HepG2 (cell line): ENCODE data around the gene PLCB1. TPM values are rescaled to one million over a fixed set of nuclear protein-coding genes. Genes with fewer than 3 reads are reported as not detected.
A peak's percentile ranks its signal among the peaks of the same experiment; 100 is the strongest.

Experiments
- CBX5 ChIP-seq: sonication (generic); formaldehyde crosslinking; IDR thresholded peaks from 2 replicates; pipeline ENCODE4 v1.4.0; 2020; ENCODE audit warnings: missing genetic modification reagents, borderline replicate concordance
- DPF2 ChIP-seq: sonication (generic); formaldehyde crosslinking; IDR thresholded peaks from 2 replicates; pipeline ENCODE4 v1.4.0; 2020; ENCODE audit warnings: mild to moderate bottlenecking, low read depth, missing genetic modification reagents, borderline replicate concordance
- E2F1 ChIP-seq: sonication (generic); formaldehyde crosslinking; IDR thresholded peaks from 2 replicates; pipeline ENCODE4 v1.5.0; 2020; ENCODE audit warnings: missing genetic modification reagents
- HMG20B ChIP-seq: conservative IDR thresholded peaks from 2 replicates; pipeline ENCODE4 v1.6.1; 2016; ENCODE audit warnings: missing genetic modification reagents, missing compliant biosample characterization
- HNF1A ChIP-seq, 2 experiments: sonication (generic) in 1 of 2; formaldehyde crosslinking in 1 of 2; IDR thresholded peaks; 2 replicates each; pipeline versions ENCODE4 v1.4.0 to v1.6.1; 2016 to 2020; ENCODE audit warnings: borderline replicate concordance in 1 of 2, low read depth in 1 of 2, mild to moderate bottlenecking in 1 of 2, missing genetic modification reagents in 1 of 2
- HNRNPH1 ChIP-seq: fragments of 200-400 bp; formaldehyde crosslinking; optimal IDR thresholded peaks from 2 replicates; pipeline ENCODE3; 2017; ENCODE audit warnings: mild to moderate bottlenecking, low read depth, low read length
- KAT8 ChIP-seq: IDR thresholded peaks from 2 replicates; pipeline ENCODE4 v1.6.1; 2016; ENCODE audit warnings: missing genetic modification reagents, missing compliant biosample characterization
- MIER2 ChIP-seq: IDR thresholded peaks from 2 replicates; pipeline ENCODE4 v1.6.1; 2016; ENCODE audit warnings: missing biosample characterization, missing genetic modification reagents
- NFIC ChIP-seq: IDR thresholded peaks from 2 replicates; pipeline ENCODE4 v1.6.1; 2012; ENCODE audit warnings: mild to moderate bottlenecking, low read length, inconsistent platforms
- RORA ChIP-seq: sonication (generic); formaldehyde crosslinking; IDR thresholded peaks from 2 replicates; pipeline ENCODE4 v1.5.0; 2020; ENCODE audit warnings: mild to moderate bottlenecking, missing genetic modification reagents, moderate library complexity
- SP1 ChIP-seq, 2 experiments: fragments of 450-650 bp in 1 of 2; sonication (generic) in 1 of 2; formaldehyde crosslinking in 1 of 2; IDR thresholded peaks; 2 replicates each; pipeline versions ENCODE4 v1.4.0 to v1.6.1; 2016 to 2020; ENCODE audit warnings: missing genetic modification reagents in 1 of 2
- TARDBP ChIP-seq: sonication (generic); formaldehyde crosslinking; IDR thresholded peaks from 2 replicates; pipeline ENCODE4 v1.8.0; 2022; ENCODE audit warnings: mild to moderate bottlenecking, missing genetic modification reagents
- TBX2 ChIP-seq: sonication (generic); formaldehyde crosslinking; IDR thresholded peaks from 2 replicates; pipeline ENCODE4 v1.5.0; 2020; ENCODE audit warnings: missing genetic modification reagents, mild to moderate bottlenecking, borderline replicate concordance
- USF2 ChIP-seq, 2 experiments: sonication (generic) in 1 of 2; formaldehyde crosslinking in 1 of 2; IDR thresholded peaks; 2 replicates each; pipeline versions ENCODE4 v1.5.1 to v1.6.1; 2011 to 2020; ENCODE audit warnings: borderline replicate concordance in 1 of 2, low read depth in 1 of 2, low read length in 1 of 2, mild to moderate bottlenecking in 1 of 2, missing genetic modification reagents in 1 of 2, moderate library complexity in 1 of 2
- ZNF337 ChIP-seq: sonication (generic); formaldehyde crosslinking; IDR thresholded peaks from 2 replicates; pipeline ENCODE4 v1.5.1; 2020; ENCODE audit warnings: missing genetic modification reagents, low read depth, mild to moderate bottlenecking, borderline replicate concordance
- ZNF614 ChIP-seq: IDR thresholded peaks from 2 replicates; pipeline ENCODE4 v1.6.1; 2018; ENCODE audit warnings: missing biosample characterization, missing genetic modification reagents, inconsistent platforms, borderline replicate concordance
- ZNF644 ChIP-seq: IDR thresholded peaks from 2 replicates; pipeline ENCODE4 v1.6.1; 2016; ENCODE audit warnings: low read depth
- polyA plus RNA-seq, 8 experiments: library from polyadenylated mRNA; depleted of rRNA in 3 of 8; stranded (reverse) in 7 of 8; unstranded in 1 of 8; fragments of >200 nt; fragmentation: Illumina TruSeq in 4 of 8; extraction: Trizol in 4 of 8; gene quantifications; 2 replicates each; pipeline versions ENCODE4 v1.2.1 to v1.2.3, GENCODE V29; 2011 to 2016; ENCODE audit warnings: low read depth in 4 of 8, missing spikeins in 1 of 8, mixed read lengths in 1 of 8; ENCODE audit not compliant: insufficient read depth in 1 of 8
- total RNA-seq, 5 experiments: library from RNA; depleted of rRNA; stranded (reverse); fragments of >200 nt; fragmentation: Illumina TruSeq; extraction: Trizol; gene quantifications; 2 replicates each; pipeline ENCODE4 v1.2.3, GENCODE V29; 2016; ENCODE audit warnings: low read depth in 1 of 5
- TF ChIP-seq, protein P1 (sequence below): sonication (generic); formaldehyde crosslinking; IDR thresholded peaks from 2 replicates; pipeline ENCODE4 v1.4.0; 2020; ENCODE audit warnings: missing genetic modification reagents, mild to moderate bottlenecking, borderline replicate concordance

PLCB1 gene
- total and polyA plus RNA-seq, 2 of the 13 experiments (the other 11 are each of a cell fraction or from before 2014, with no cell fraction given): 42.4 to 55.9 TPM

DNA sequence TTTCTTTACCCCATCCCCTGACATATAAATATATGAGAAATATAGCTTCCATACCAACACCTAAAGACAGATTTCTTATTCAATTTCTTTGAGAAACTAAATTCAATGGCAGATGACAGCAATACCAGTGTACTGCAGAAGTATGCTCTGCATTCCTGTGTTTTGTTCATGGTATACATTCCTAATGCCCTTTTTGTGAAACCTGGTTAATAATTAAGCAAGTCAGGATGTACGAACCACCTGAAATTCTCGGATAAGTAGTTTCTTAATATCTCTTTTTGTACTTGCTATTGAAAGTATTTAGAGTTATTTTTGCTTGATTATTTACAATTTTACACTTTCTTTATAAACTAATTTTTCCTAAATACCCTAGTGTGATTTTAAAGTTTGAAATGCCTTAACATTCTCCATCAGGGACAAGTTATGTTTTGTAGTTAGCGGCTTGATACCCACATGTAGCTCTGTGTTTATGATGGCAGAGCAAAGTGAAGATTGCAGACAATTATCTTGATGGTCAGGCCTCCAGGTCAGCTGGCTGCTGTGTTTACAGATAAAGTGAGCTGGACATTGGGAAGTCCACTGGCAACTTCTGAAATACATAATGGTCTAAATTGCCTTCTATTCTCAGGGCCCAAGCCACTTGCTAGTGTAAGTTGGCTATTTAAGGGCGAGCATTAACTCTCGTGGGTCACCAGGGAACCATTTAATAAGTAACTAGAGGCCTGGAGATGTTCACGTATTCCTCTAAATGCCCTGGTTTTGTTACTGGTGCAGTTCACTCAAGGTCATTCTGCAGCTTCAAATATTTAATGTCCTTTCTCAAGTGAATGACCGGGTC is 58.2 kb downstream of the PLCB1 start (continued):
- TF ChIP-seq E2F1 (CRISPR knock-in tag) (no peak), HNRNPH1 (no peak), ZNF644 (CRISPR knock-in tag) (peak; percentile 86), KAT8 (CRISPR knock-in tag) (peak; percentile 67), DPF2 (CRISPR knock-in tag) (peak; percentile 52; the same call in 1 of the 2 replicates), MIER2 (no peak), USF2 (IDR thresholded peaks at IDR 0.05; ENCODE audit: low read depth, low read length) (no peak), USF2 (CRISPR knock-in tag; IDR thresholded peaks at IDR 0.05; ENCODE audit: borderline replicate concordance) (peak; percentile 57; the same call in 1 of the 2 replicates), HNF1A (IDR thresholded peaks at IDR 0.05; ENCODE audit: low read depth) (peak; percentile 97), HNF1A (CRISPR knock-in tag; IDR thresholded peaks at IDR 0.05; ENCODE audit: borderline replicate concordance) (peak; percentile 96), CBX5 (peak; percentile 82; the same call in 1 of the 2 replicates), RORA (CRISPR knock-in tag) (no peak), TARDBP (CRISPR knock-in tag) (peak; percentile 84), SP1 (IDR thresholded peaks at IDR 0.05) (no peak), SP1 (CRISPR knock-in tag; IDR thresholded peaks at IDR 0.05) (peak; percentile 16; the same call in 1 of the 2 replicates), ZNF614 (peak; percentile 64), NFIC (peak; percentile 43; the same call in 1 of the 2 replicates), ZNF337 (CRISPR knock-in tag) (peak; percentile 43; the same call in 1 of the 2 replicates), TBX2 (CRISPR knock-in tag) (peak; percentile 90; the same call in 1 of the 2 replicates), HMG20B (CRISPR knock-in tag) (peak; percentile 73; the same call in 1 of the 2 replicates)
- TF ChIP-seq, protein P1, sequence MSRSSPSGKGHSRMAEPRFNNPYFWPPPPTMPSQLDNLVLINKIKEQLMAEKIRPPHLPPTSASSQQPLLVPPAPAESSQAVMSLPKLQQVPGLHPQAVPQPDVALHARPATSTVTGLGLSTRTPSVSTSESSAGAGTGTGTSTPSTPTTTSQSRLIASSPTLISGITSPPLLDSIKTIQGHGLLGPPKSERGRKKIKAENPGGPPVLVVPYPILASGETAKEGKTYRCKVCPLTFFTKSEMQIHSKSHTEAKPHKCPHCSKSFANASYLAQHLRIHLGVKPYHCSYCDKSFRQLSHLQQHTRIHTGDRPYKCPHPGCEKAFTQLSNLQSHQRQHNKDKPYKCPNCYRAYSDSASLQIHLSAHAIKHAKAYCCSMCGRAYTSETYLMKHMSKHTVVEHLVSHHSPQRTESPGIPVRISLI: peak; percentile 19; the same call in 1 of the 2 replicates
